Stimulated activated CD8-positive, alpha-beta memory T cell treated with anti-CD3 and anti-CD28 coated beads, Interleukin-4, amount 100 ng/mL, for 1 hour (primary cell): ENCODE results near the gene ARFGAP1.
A peak's percentile ranks its signal among the peaks of the same experiment; 100 is the strongest.

Source experiments
- DNase-seq, 2 donors: peaks; one replicate each; pipeline ENCODE4 v3.0.0-alpha.2; 2020; ENCODE audit warnings: low read depth in 2 of 2, low spot score in 1 of 2

The ARFGAP1 gene

GRCh38 chr20:63272105-63273058 is at the start of gene ARFGAP1:
TSS of gene ARFGAP1 (plus strand) at chr20:63272813. CDS start at chr20:63275581, 2,768 bp downstream.
- DNase-seq, result peak; percentile 62 to 74

- DNase-seq, result peak; percentile 15 to 17
These were observed 49.3 kb upstream of the ARFGAP1 start for GRCh38 chr20:63223121-63223825.

- no peak for DNase-seq
These were observed 48.8 kb upstream of the ARFGAP1 start for GRCh38 chr20:63223826-63224207.

GRCh38 chr20:63224412-63225081 is 48.1 kb upstream of the ARFGAP1 start:
- no peak for DNase-seq

- no peak for DNase-seq
These were observed 47.5 kb upstream of the ARFGAP1 start for GRCh38 chr20:63225082-63225454.

- no peak for DNase-seq
These were observed 46.3 kb upstream of the ARFGAP1 start for GRCh38 chr20:63226042-63226943.

GRCh38 chr20:63227260-63227659 is 45.4 kb upstream of the ARFGAP1 start:
- DNase-seq, result no peak

- no peak for DNase-seq
These were observed 43.8 kb upstream of the ARFGAP1 start for GRCh38 chr20:63228806-63229205.

GRCh38 chr20:63230800-63231268 is 41.8 kb upstream of the ARFGAP1 start:
- DNase-seq, result no peak

GRCh38 chr20:63232235-63233060 is 40.2 kb upstream of the ARFGAP1 start:
- DNase-seq, result no peak

GRCh38 chr20:63233061-63233344 is 39.6 kb upstream of the ARFGAP1 start:
- no peak for DNase-seq

- DNase-seq, result no peak
These were observed 38.7 kb upstream of the ARFGAP1 start for GRCh38 chr20:63233924-63234323.

GRCh38 chr20:63234693-63235398 is 37.8 kb upstream of the ARFGAP1 start:
- DNase-seq, result no peak

- no peak for DNase-seq
These were observed 37.1 kb upstream of the ARFGAP1 start, which contains the start of gene BIRC7 for GRCh38 chr20:63235399-63235983. TSS of gene BIRC7 (plus strand) at chr20:63235905. CDS start at chr20:63236097, 192 bp downstream.

GRCh38 chr20:63236116-63236837 is 36.3 kb upstream of the ARFGAP1 start:
- DNase-seq, result no peak

GRCh38 chr20:63238031-63238430 is 34.6 kb upstream of the ARFGAP1 start:
- DNase-seq, result no peak

- no peak for DNase-seq
These were observed 34.0 kb upstream of the ARFGAP1 start for GRCh38 chr20:63238514-63239125.

- no peak for DNase-seq
These were observed 33.2 kb upstream of the ARFGAP1 start for GRCh38 chr20:63239431-63239830.
